GM18868 (cell line): ENCODE measurements around the gene THRB.
"Not testable (repeated sequence)": the region's sequence is repeated elsewhere in the genome, so short reads cannot be mapped to it uniquely, and the experiment has no call there.

Source experiments
- ATAC-seq: cut with Tn5 transposase; IDR thresholded peaks from one replicate; pipeline ENCODE4 v1.9.1; 2021; ENCODE audit warnings: mild to moderate bottlenecking, moderate library complexity; ENCODE audit not compliant: unreplicated experiment

The THRB gene

DNA sequence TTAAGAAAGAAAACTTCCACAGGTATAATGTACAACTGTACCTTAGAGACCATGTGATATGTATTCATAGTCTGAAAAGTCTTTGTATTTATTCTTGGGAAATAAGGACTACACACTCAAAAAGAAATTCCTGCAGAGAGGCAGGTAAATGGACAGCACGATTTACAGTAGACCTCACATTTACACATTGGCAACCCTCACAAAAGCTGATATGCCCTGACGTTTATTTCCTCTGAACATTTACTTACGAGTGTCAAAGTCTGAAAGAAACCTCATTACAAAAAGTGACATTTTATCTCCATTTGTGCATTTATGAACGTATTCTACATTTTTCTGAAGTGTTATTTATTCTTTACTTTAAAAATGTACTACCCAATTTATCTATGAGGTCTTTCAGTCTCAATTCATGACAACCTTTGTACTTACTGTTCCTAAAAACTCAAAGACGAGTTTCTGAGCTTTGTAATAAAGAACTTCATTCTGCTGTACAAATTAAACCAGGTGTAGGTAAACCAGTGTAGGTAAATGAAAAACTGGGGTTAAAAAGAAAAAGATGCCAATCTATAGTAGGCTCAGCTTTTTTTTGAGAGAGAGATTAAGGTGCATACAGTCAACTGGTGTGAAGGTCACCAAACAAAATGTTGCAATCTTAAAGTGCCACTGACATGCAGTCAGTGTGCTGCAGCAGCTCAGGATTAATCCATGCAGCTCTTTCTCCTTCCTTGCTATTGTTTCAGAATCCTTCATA is 44.3 kb downstream of the THRB start:
- no peak for ATAC-seq

DNA sequence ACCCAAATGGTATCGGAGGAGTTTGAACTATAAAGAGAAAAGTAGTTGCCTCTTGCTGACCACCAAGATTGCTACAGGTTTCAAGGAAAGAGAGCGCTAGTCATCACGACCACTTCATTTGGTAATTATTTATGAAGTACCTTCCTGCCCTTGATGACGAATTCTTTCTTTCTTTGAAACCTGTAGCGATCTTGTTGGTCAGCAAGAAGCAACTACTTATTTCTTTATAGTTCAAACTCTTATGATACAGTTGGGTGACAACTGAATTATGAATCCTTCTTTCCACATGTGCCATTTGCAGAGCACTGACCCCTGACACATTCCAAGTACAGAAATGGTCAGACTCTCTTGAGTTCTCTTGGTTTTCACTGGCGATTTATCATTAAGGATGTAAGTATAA is 46.8 kb downstream of the THRB start:
- ATAC-seq = no peak

GRCh38 chr3:24446032-24446431 is 48.6 kb downstream of the THRB start:
- ATAC-seq = no peak

GRCh38 chr3:24443476-24443875 is 51.2 kb downstream of the THRB start:
- no peak for ATAC-seq

GRCh38 chr3:24440760-24441464 is 53.7 kb downstream of the THRB start:
- ATAC-seq = no peak

- no peak for ATAC-seq
These were observed 55.6 kb downstream of the THRB start for GRCh38 chr3:24439021-24439420.

GRCh38 chr3:24437326-24437725 is 57.3 kb downstream of the THRB start:
- ATAC-seq = no peak

GRCh38 chr3:24435584-24435983 is 59.1 kb downstream of the THRB start:
- no peak for ATAC-seq

GRCh38 chr3:24434651-24435050 is 60.0 kb downstream of the THRB start:
- ATAC-seq = no peak

DNA sequence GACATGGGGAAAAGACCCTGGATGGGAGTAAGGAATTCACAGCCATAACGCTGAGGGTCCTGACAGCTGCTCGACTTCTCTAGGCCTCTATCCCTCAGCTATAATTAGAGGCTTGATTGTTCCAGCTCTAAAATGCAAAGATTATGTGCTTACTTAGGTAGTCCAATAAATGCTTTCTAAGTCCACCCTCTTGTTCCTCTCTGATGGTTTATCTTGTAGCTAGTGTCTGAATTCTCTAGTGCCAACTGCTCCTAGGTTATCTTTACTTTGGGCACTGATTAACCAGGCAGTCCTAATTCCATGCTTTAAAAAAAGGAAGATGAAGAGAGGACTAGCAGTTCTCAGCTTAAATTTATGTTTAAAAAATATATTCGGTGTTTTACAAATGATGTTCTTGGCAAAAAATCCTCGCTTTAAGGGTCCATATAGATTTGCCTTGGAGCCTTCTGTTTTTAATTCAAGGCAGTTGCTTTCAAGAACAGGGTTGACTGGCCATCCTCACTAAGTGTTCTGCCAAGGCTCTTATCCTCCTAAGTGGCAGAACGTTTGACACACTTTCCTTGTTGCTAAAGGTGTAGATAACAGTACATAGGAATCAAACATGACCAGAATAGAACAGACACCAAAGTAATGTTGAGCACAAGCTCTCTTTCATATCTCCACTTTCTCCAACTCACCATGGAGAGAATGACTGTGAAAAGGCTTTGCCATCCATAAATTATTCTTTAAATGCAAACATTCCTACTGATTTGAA is 60.6 kb downstream of the THRB start:
- no peak for ATAC-seq

- no peak for ATAC-seq
These were observed 61.7 kb downstream of the THRB start for GRCh38 chr3:24432989-24433388.

DNA sequence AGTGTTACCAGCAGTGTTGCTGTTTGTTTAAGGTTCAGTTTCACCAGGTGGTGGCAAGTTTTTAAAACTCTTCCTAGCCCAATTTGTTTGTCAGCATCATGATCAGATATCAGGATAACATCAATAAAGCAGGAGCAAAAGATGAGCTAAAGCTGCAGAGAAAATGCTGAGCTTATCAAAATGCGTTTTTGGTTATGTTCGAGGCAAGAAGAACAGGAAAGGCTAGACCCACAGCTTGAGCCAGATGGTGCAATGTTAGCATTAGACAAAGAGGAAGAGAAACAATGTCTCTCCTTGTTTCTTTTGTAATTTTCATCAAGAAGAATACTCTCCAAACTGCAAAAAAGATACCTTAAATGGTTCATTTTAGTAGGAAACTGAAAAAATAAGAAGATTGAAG is 66.2 kb downstream of the THRB start:
- ATAC-seq = no peak

GRCh38 chr3:24426896-24427295 is 67.8 kb downstream of the THRB start:
- ATAC-seq = no peak

DNA sequence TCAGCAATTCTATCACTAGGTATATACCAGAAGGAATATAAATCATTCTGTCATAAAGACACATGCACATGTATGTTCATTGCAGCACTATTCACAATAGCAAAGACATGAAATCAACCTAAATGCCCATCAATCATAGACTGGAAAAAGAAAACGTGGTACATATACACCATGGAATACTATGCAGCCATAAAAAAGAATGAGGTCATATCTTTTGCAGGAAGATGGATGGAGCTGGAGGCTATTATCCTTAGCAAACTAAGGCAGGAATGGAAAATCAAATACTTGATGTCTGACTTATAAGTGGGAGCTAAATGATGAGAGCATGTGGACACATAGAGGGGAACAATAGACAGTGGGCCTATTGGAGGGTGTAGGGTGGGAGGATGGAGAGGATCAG is 73.8 kb downstream of the THRB start:
- ATAC-seq = not testable (repeated sequence)

DNA sequence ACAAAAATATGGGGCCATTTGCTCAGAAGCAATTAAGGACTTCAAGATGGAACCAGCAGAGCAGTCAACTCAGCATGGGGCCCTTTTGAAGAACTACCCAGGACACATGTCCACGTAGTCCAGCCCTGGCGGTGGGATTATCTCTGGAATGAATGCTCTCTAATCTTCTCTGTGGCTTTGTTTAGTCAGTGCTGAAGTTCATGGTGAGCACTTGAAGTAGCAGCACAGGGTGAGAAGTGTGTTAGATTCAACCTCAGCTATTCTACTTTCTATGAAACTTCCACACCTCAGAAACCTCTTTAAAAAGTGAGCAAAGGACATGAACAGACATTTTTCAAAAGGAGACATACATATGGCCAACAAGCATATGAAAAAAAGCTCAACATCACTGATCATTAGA is 74.4 kb downstream of the THRB start:
- ATAC-seq = no peak

DNA sequence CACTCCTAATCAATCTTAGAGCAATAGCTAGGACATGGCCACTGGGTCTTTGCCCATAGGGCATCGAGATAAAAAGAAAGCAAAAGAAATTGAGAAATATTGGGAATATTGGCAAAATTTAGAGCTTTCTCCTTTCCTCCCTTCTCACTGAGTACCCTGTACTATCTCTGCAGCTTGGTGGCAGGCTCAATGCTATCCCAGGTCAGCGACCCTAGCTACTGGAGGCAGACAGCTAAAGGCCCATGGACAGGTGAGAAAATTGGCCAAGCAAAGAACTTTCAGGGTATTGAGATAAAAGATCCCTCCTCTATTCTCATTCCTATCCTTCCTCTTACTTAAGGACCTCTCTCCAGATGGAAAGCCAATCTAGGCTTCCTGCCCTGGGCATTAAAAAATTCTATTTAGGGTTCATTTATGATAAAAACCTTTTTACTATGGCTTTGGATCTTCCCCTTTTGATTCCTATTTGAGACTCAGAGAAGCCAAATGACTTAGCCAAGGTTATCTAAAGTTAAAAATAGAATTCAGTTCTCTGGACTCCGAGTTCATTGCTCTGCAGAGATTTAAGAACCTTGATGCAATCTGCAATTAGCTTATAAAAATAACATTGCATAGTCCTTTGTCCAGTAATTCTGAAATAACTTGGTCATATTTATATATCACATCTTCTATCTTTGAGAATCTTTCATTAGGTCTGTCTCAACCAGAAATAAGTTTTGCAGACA is 75.4 kb downstream of the THRB start:
- no peak for ATAC-seq

DNA sequence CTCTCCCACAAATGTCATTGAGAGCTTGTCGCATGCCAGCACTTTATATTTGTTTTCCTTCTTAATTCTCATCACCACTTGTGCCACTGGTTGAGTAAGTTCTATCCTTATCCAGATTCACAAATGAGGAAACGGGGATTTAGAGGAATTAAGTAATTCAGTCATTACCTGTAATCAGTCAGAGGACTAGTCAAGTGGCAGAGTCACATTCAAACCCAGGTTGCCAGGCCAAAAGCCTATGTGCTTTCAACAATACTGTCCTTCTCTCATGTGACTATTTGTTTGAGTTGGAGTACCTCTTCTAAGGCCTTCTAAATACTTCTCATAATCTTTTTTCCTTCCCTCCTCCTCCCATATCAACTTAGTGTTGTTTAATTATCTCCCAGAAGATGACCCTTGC is 76.9 kb downstream of the THRB start:
- ATAC-seq = no peak

DNA sequence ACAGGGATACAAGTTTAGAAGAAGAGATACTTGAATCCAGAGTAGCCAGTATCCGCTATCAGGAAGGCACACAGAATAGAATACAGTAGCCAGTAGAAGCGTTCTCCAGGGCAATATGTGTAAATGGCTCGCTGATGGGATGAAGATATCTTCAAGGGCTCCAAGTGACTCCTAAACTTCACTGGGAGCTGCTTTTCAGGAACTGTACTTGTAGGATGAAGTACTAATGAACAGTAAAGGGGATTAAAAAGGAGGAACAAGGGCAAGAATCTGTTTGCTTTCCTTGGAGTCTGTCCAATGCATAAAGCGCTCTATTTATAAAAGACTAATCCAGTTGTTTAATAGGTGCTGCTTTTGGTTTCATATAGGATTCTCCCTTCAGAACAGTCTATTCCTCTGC is 78.4 kb downstream of the THRB start:
- no peak for ATAC-seq

- no peak for ATAC-seq
These were observed 78.8 kb downstream of the THRB start for GRCh38 chr3:24415824-24416223.

DNA sequence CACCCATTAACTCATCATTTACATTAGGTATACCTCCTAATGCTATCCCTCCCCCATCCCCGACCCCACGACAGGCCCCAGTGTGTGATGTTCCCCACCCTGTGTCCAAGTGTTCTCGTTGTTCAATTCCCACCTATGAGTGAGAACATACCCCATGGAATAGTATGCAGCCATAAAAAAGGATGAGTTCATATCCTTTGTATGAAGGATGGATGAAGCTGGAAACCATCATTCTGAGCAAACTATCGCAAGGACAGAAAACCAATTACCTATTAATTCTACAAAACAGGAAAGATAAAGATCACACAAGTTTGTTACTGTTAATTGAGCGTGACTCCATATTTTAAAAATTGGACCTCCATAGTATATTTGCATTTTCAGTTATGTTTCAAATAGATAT is 81.0 kb downstream of the THRB start:
- not testable (repeated sequence) for ATAC-seq

DNA sequence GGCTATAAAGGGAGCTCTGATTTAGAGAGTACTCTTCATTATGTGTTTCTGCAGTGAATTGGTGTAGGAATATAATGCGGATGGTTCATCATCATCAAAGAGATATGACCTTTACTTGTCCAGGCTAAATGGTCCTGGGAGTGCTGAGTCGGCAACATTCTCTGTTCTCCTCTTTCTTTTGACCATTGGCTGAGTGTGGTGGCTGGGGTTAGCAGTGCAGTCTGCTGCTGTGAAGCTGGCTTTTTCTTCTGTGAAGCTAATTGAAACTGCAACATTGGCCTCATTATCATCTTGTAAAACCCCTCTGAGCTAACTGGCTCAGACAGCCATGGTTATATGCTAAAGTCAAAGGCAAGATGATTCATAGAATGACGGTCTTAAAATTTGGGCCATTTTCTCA is 83.8 kb downstream of the THRB start:
- ATAC-seq = no peak
